ENCODE results near the gene PTK6. TPM values are rescaled to one million over a fixed set of nuclear protein-coding genes. Genes with fewer than 3 reads are reported as not detected.

The PTK6 gene
- total RNA-seq, 2 experiments from 2014 or later, result 0.35 to 0.38 TPM

DNA sequence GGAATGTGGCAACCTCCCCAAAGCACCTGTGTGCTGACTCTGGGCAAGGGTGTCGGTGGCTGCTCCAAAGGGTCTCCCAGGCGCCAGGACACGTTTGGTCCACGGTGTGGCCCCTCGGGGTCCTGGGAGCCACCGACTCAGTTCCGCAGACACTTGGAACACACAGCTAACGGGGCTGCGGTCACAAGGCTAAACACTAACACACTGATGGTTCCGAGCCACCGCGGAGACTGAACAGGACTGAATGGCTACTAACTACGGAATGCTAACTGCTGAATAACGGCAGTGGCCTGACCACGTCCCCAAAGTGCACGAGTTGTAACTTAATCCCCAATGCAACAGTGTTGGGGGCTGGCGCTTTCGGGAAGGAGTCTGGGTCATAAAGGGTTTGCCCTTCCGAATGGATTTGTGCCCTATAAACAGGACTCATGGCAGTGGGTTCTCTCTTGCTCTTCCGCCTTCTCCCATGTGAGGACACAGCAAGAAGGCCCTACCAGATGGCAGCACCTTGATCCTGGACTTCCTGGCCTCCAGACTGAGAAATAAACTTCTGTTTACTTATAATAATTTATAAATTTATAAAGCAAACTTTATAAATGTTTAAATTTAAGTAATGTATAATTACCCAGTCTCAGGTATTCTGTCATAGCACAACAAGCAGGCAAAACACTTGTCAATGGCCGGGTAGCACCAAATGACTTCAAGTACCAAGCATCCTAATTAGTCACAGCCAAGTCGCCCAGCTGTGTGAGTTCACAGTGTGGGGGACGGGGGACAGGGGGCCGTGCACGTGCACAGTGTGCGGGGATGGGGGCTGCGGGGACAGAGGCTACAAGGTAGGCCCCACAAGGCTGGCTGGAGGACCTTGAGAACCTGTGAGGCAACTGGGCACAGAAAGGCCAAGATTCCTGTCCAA is 36.0 kb downstream of the PTK6 start:
- Mint-ChIP-seq H3K9me3 (peaks cover 9% of the 10 kb centered on the region), H3K4me1 (ENCODE audit: low read depth) (peaks cover 5% of the 10 kb centered on the region), H3K27me3 (ENCODE audit: low read depth) (peaks cover 17% of the 10 kb centered on the region), H3K36me3 (ENCODE audit: low read depth) (no peaks in the 10 kb centered on the region), H3K4me3 (no peak overlapping the region), H3K27ac (no peak overlapping the region)
- no peak for DNase-seq
- CTCF ChIA-PET, result no interaction called here
- intact Hi-C loops (cut with micrococcal nuclease), result no loop called here

DNA sequence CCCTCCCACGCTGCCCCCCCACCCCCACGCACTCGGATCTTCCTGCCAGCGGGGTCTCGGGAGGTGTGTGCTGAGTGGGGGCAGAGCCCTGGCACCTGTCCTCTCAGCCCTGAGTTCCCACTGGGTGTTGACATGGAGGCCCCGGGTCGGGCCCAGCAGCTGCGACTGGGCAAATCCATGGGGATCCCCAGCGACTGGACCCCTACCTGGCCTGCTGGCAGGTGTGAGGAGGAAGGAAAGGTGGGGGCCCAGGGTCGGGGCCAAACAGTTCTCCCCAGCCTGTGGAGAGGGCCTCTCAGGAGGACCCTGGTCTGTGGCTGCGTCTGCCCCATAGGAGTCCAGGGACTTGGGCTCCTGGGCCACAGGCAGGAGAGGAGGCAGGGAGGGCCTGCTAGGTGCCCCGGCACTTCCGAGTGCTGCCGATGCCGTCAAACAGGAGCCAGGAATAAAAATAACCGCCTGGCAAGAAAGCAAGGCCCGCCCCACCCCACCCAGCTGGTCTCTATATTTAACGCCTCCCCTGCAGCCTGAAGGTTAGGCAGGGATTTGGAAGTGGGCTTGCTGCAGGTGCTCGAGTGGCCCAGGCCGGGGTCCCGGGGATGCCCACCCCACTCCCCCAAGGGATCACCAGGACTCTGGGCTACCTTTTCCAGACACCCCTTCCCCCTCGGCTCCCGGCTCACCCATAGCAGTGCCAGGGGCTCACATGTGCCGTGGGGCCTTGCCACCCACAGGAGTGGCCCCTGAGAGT is 36.9 kb downstream of the PTK6 start:
- intact Hi-C loops (cut with micrococcal nuclease), result no loop called here
- Mint-ChIP-seq H3K4me3 (no peak overlapping the region), H3K4me1 (ENCODE audit: low read depth) (peaks cover 5% of the 10 kb centered on the region), H3K27me3 (ENCODE audit: low read depth) (peaks cover 18% of the 10 kb centered on the region), H3K9me3 (peaks cover 9% of the 10 kb centered on the region), H3K27ac (no peak overlapping the region), H3K36me3 (ENCODE audit: low read depth) (no peaks in the 10 kb centered on the region)
- DNase-seq, result no peak
- CTCF ChIA-PET, result no interaction called here

DNA sequence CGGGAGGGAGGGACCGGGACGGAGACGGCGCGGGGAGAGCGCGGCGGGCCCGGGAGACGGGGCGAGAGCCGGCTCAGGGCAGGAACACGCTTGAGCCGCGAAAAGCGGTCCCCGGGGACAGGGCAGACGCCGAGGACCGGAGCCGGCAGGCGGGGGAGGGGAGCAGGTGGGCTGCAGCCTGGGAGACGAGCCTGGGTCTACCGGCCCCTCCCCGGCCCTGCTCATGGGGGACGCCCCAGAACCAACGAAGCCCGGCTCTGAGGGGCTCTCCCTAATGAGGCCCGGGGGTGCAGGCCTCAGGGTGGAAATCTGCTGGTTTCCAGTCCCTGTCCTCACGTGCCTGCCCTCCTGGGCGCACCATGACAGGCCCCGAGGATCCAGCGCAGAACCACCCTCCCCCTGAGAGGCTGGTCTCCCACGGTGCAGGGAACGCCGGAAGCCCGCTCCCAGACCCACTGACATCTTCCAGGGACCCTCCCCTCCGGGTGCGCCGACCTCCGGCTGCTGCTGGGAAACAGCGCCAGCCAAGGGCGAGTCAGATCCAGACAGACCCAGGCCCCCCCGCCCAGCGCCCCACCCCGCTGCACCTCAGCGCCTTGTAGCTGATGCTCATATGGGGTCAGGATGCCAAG is 37.7 kb downstream of the PTK6 start:
- DNase-seq, result no peak
- Mint-ChIP-seq H3K27ac (no peak overlapping the region), H3K9me3 (peaks cover 2% of the 10 kb centered on the region), H3K4me3 (no peak overlapping the region), H3K36me3 (ENCODE audit: low read depth) (no peaks in the 10 kb centered on the region), H3K4me1 (ENCODE audit: low read depth) (peaks cover 5% of the 10 kb centered on the region), H3K27me3 (ENCODE audit: low read depth) (peaks cover 18% of the 10 kb centered on the region)
- CTCF ChIA-PET, result no interaction called here
- intact Hi-C loops (cut with micrococcal nuclease), result no loop called here

DNA sequence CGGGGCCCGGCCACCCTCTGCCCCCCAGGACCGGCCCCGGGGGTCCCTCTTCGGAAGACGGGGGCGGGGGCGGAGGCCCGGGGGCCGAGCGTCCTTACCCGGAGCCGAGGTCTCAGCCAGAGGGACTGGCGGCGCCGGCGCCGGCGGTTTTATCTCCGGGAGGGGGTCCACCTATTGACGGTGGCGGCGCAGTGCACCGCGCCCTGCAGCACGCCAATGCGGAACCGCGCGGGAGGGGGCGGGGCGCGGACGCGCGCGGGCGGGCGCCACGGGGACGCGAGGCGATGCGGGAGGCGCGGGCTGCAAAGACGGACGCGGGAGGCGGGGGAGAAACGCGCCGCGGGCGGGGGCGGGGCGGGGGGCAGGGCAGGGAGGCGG is 38.2 kb downstream of the PTK6 start, which contains the start of gene EEF1A2:
Gene EEF1A2, minus strand, starts transcription at position 124 of the 378 bp plus-strand sequence. CDS start 1,320 bp downstream, outside the sequence.
- Mint-ChIP-seq H3K4me3 (no peak within 1 kb of the TSS), H3K9me3 (no peaks in the 10 kb centered on the region), H3K4me1 (ENCODE audit: low read depth) (peaks cover 5% of the 10 kb centered on the region), H3K27ac (no peak within 1 kb of the TSS), H3K27me3 (ENCODE audit: low read depth) (peaks cover 18% of the 10 kb centered on the region), H3K36me3 (ENCODE audit: low read depth) (no peaks in the 10 kb centered on the region)
- no peak for DNase-seq
- CTCF ChIA-PET, result no interaction called here
- intact Hi-C loops (cut with micrococcal nuclease), result no loop called here

DNA sequence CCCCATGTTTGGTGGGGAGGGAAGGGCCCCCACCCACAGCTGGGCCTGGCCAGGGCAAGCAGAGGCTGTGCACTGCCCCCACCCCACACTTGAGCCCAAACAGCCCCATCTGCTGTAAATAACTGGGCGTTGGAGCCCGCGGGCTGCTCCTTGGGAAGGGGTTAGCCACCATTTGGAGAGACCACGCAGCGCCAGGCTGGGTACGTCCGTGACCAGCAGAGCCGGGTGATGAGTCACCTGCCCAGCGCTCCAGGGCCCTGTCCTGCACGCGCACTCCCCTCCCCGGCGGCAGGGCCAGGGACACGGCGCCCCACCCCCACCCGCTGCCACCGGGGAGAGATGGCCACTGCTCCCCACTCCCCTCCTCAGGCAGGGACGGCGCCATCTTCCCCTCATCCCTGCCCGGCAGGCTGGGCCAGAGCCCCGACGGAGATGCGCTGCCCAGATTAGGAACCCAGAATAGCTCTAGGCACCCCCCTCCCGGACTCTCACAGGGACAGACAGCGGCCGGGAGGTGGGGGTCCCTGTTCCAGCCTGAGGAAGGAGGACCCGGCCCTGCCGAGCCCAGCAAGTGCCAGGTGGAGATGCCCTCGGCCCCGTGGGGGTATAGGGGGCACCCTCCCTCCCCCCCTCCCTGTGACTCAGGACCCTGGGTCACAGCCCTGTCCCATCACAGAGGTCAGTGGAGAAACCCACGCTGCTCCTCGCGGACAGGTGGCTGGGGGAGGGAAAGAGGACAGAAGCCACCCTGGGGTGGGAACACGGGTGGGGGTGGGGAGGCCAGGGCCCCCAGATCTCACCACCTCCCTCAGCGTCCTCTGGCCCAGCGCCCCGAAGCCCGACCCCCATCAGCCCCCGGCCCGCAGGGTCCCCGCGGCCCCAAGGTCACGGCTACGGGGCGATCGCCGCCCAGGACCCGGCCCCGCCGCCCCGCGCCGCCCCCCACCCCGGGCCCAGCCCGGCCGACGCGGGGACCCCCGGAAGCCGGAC is 38.9 kb downstream of the PTK6 start:
- H3K4me3 Mint-ChIP-seq, result no peak overlapping the region
- no peak overlapping the region for H3K27ac Mint-ChIP-seq
- no peaks in the 10 kb centered on the region for H3K36me3 Mint-ChIP-seq (ENCODE audit: low read depth)
- peaks cover 18% of the 10 kb centered on the region for H3K27me3 Mint-ChIP-seq (ENCODE audit: low read depth)
- H3K9me3 Mint-ChIP-seq, result no peaks in the 10 kb centered on the region
- CTCF ChIA-PET, result interaction anchor here (2.7 kb wide), 1 partner anchor 23 kb away, joined by 8 read pairs; the partner anchor contains the start of gene PPDPF
- H3K4me1 Mint-ChIP-seq (ENCODE audit: low read depth), result peaks cover 5% of the 10 kb centered on the region
- no peak for DNase-seq
- intact Hi-C loops (cut with micrococcal nuclease), result loop anchor here (2.0 kb wide), 1 partner anchor 23 kb away; the partner anchor contains the start of gene PPDPF

DNA sequence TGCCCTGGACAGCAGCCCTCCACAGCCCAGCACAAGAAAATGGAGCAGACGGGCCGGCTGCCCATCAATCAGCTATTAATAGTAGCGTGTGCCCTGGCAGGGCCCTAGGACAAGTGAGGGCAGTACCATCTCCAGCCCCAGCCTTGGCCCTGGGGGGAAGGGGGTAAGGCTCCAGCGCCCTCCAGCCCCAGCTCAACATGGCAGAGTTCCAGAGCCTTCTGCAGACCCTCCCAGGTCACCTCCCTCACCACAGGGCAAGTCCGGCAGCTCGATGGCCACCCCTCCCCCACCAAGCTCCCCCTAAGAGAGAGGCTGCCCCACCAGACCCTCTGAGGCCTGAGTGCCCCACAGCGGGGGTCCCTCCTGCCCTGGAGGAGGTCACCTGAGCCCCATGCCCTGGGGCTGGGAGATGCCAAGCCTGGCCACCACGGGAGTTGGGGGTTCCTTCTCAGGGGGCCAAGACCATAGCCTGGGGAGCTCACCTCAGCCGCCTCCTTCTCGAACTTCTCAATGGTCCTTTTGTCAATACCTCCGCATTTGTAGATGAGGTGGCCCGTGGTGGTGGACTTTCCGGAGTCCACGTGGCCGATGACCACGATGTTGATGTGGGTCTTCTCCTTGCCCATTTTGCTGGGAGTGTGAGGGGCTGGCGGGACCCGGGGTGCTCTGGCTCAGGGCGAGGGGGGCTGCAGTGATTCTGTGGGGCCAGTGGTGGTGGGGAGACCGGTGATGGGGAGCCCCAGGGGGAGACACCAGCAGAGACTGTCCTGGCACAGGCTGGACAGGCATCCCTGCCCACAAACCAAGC is 39.8 kb downstream of the PTK6 start:
- peaks cover 5% of the 10 kb centered on the region for H3K4me1 Mint-ChIP-seq (ENCODE audit: low read depth)
- no peak for DNase-seq
- H3K27ac Mint-ChIP-seq, result no peak overlapping the region
- H3K4me3 Mint-ChIP-seq, result no peak overlapping the region
- peaks cover 18% of the 10 kb centered on the region for H3K27me3 Mint-ChIP-seq (ENCODE audit: low read depth)
- H3K36me3 Mint-ChIP-seq (ENCODE audit: low read depth), result no peaks in the 10 kb centered on the region
- CTCF ChIA-PET, result interaction anchor here (0.8 to 2.7 kb wide), 8 partner anchors 12 to 476 kb away, joined by 3 to 18 read pairs (median 4); partner anchors contain the start of genes PPDPF and PTK6
- H3K9me3 Mint-ChIP-seq, result no peaks in the 10 kb centered on the region
- intact Hi-C loops (cut with micrococcal nuclease), result loop anchor here (2.0 kb wide), 1 partner anchor 23 kb away; the partner anchor contains the start of gene PPDPF

DNA sequence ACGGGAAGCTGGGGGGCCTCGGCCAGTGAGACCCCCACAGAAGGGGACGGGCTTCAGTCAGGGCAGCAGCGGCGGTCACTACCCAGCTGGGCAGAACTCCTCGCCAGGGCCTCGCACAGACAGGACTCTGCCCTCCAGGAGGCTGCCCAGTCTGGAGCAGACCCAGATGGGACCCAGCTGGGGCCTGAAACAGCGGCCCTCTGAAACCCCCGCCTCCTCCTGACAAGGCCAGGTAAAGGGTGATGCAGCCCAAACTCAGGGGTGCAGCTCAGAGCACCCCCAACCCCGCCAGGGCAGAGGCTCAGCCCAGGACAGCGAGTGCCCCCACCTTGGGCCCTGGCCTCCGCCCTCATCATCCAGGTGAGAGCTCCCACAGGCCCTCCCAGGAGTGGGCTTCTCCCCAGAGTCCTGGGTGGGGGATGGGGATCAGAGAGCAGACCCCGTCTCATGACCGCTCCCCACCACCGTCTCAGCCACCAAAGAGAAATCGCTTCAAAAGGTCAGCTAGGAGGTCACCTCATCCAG is 40.5 kb downstream of the PTK6 start:
- CTCF ChIA-PET, result interaction anchor here (0.7 to 2.7 kb wide), 17 partner anchors 13 to 477 kb away, joined by 3 to 18 read pairs (median 3); partner anchors contain the start of genes ABHD16B, PPDPF and PTK6
- Mint-ChIP-seq H3K9me3 (no peaks in the 10 kb centered on the region), H3K4me3 (no peak overlapping the region), H3K36me3 (ENCODE audit: low read depth) (no peaks in the 10 kb centered on the region), H3K27me3 (ENCODE audit: low read depth) (peaks cover 18% of the 10 kb centered on the region), H3K4me1 (ENCODE audit: low read depth) (peaks cover 5% of the 10 kb centered on the region), H3K27ac (no peak overlapping the region)
- intact Hi-C loops (cut with micrococcal nuclease), result loop anchor here (2.0 kb wide), 1 partner anchor 24 kb away; the partner anchor contains the start of gene PPDPF
- no peak for DNase-seq

DNA sequence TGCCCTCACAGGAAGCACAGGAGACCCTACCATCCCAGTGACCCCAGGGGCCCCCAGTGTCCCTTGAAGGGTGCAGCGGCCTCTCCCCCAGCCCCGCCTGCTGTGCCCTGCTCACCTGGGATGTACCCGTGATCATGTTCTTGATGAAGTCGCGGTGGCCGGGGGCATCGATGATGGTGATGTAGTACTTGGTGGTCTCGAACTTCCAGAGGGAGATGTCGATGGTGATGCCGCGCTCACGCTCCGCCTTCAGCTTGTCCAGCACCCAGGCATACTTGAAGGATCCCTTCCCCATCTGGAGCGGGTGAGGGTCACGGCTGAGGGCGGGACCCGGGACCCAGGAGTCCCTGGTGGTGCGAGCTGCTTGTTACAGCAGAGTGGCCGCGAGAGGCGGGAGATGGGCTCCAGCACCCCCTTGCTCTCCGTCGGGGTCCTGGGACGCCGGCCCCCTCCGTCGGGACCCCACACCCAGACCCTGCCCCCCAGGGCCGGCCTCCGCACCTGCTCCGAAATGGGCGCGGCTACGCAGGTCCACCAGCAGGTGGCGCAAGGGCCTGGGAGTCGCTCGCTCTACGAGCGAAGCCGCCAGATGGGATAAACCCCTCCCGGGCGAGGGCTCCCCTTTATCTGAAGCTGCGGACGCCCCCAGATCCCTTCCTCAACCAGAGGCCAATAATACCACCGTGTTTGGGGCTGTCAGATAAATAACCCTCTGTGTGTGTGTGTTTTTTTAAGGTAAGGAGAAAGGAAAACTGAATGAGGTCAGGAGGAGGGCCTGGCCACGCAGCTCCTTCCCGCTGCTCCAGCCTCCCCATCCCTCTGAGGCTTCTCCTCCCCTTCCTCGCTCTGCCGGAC is 41.2 kb downstream of the PTK6 start:
- Mint-ChIP-seq H3K27ac (no peak overlapping the region), H3K4me1 (ENCODE audit: low read depth) (peaks cover 5% of the 10 kb centered on the region), H3K9me3 (no peaks in the 10 kb centered on the region), H3K4me3 (peak overlapping the region; percentile 15), H3K36me3 (ENCODE audit: low read depth) (no peaks in the 10 kb centered on the region), H3K27me3 (ENCODE audit: low read depth) (peaks cover 21% of the 10 kb centered on the region)
- peak; percentile 84 for DNase-seq
- CTCF ChIA-PET, result interaction anchor here (0.7 to 2.7 kb wide), 18 partner anchors 12 to 478 kb away, joined by 3 to 18 read pairs (median 3); partner anchors contain the start of genes ABHD16B, PPDPF and PTK6
- intact Hi-C loops (cut with micrococcal nuclease), result loop anchor here (2.0 kb wide), 1 partner anchor 25 kb away; the partner anchor contains the start of gene PPDPF

DNA sequence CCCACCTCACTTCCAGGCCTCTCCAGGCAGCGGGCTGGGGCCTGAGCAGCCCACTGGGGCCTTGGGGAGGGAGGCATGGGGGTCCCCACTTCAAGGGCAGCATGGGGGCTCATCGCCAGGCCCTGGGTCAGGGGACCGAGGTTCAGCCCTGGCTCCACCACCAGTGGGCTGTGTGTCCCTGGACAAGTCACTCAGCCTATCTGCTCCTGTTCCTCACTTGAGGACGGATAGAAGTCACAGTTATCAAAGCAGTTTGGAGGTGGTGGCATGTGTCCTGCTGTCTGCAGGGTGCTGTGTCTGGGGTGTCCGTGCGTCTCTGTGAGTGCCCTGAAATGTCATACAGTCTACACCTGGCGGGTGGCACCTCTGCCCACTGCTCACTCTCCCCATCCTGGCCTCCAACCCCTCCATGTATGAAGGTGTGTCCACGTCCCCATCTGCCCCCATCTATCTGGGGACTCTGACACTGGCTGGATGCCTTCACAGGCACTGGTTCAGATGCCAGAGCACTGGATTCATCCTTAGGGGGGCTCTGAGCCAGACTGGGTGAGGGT is 41.9 kb downstream of the PTK6 start:
- peaks cover 5% of the 10 kb centered on the region for H3K4me1 Mint-ChIP-seq (ENCODE audit: low read depth)
- no peaks in the 10 kb centered on the region for H3K36me3 Mint-ChIP-seq (ENCODE audit: low read depth)
- CTCF ChIA-PET, result interaction anchor here (0.9 to 2.7 kb wide), 3 partner anchors 11 to 26 kb away, joined by 3 to 18 read pairs (median 8); partner anchors contain the start of gene PPDPF
- no peak for DNase-seq
- H3K4me3 Mint-ChIP-seq, result no peak overlapping the region
- intact Hi-C loops (cut with micrococcal nuclease), result no loop called here
- H3K27me3 Mint-ChIP-seq (ENCODE audit: low read depth), result peaks cover 22% of the 10 kb centered on the region
- H3K27ac Mint-ChIP-seq, result no peak overlapping the region
- no peaks in the 10 kb centered on the region for H3K9me3 Mint-ChIP-seq

Measured in activated naive CD4-positive, alpha-beta T cell treated with anti-CD3 and anti-CD28 coated beads for 36 hours (primary cell).